Endodermal cell (in vitro differentiated cells): Measurements from ENCODE around the gene CYP2C19. TPM values are rescaled to one million over a fixed set of nuclear protein-coding genes. Genes with fewer than 3 reads are reported as not detected.
"Not testable (repeated sequence)": the region's sequence is repeated elsewhere in the genome, so short reads cannot be mapped to it uniquely, and the experiment has no call there.

Experiments used
- DNase-seq: peaks from one replicate; pipeline ENCODE4 v3.0.0-alpha.2; 2017
- H3K27ac ChIP-seq: 2 replicates; pipeline ENCODE4 v1.5.1; 2013; ENCODE audit warnings: mild to moderate bottlenecking, low read depth, low read length, moderate library complexity
- H3K27me3 ChIP-seq: 2 replicates; pipeline ENCODE4 v1.6.1; 2013; ENCODE audit warnings: mild to moderate bottlenecking, low read length, moderate library complexity; ENCODE audit not compliant: insufficient read depth, control insufficient read depth, poor library complexity, severe bottlenecking
- H3K36me3 ChIP-seq: 2 replicates; pipeline ENCODE4 v1.7.0; 2013; ENCODE audit warnings: mild to moderate bottlenecking, low read length, moderate library complexity; ENCODE audit not compliant: control insufficient read depth, insufficient read depth
- H3K4me1 ChIP-seq: one replicate; pipeline ENCODE4 v1.7.0; 2013; ENCODE audit warnings: low read length; ENCODE audit not compliant: control insufficient read depth, insufficient read depth
- H3K4me3 ChIP-seq: 2 replicates; pipeline ENCODE4 v1.5.1; 2013; ENCODE audit warnings: mild to moderate bottlenecking, low read length, moderate library complexity
- H3K9ac ChIP-seq: 2 replicates; pipeline ENCODE4 v1.6.1; 2013; ENCODE audit warnings: mild to moderate bottlenecking, low read length, moderate library complexity; ENCODE audit not compliant: poor library complexity, severe bottlenecking; ENCODE audit errors: extremely low read depth
- H3K9me3 ChIP-seq: 2 replicates; pipeline ENCODE4 v1.6.1; 2013; ENCODE audit warnings: mild to moderate bottlenecking, low read length, moderate library complexity; ENCODE audit not compliant: control insufficient read depth
- H3K27ac Mint-ChIP-seq: 2 replicates; pipeline ENCODE4 v1.8.0; 2020; ENCODE audit warnings: mixed read lengths
- H3K27me3 Mint-ChIP-seq: 2 replicates; pipeline ENCODE4 v1.8.0; 2021; ENCODE audit warnings: mild to moderate bottlenecking, mixed read lengths; ENCODE audit not compliant: insufficient read depth
- H3K36me3 Mint-ChIP-seq: 2 replicates; pipeline ENCODE4 v1.8.0; 2020; ENCODE audit warnings: low read depth, mixed read lengths
- H3K4me1 Mint-ChIP-seq: 2 replicates; pipeline ENCODE4 v1.8.0; 2020; ENCODE audit warnings: mixed read lengths
- H3K4me3 Mint-ChIP-seq: 2 replicates; pipeline ENCODE4 v1.8.0; 2020; ENCODE audit warnings: mild to moderate bottlenecking, moderate library complexity, mixed read lengths
- H3K9me3 Mint-ChIP-seq: 2 replicates; pipeline ENCODE4 v1.8.0; 2020; ENCODE audit warnings: mild to moderate bottlenecking, mixed read lengths
- WGBS, 2 experiments: methylation state at CpG; one replicate each; pipeline versions ENCODE4 v1.1.5 to v1.1.7; 2013; ENCODE audit warnings: missing lambda C conversion rate in 2 of 2, mixed read lengths in 1 of 2; ENCODE audit not compliant: insufficient coverage in 1 of 2, insufficient read length in 1 of 2; 5-methylcytosine and 5-hydroxymethylcytosine counted together
- total RNA-seq, 2 donors: library from RNA; stranded (reverse); fragmentation: NEBNext Ultra II Directional in 1 of 2; extraction: Animal tissue kit (Norgen Biotek cat#: 25700) in 1 of 2; gene quantifications; 2 replicates in 1 of 2; 3 replicates in 1 of 2; pipeline ENCODE4 v1.2.1, GENCODE V29; 2021
- TF ChIP-seq, protein P1 (sequence below): fragments of 200-600 bp; sonication (generic); conservative IDR thresholded peaks from 2 replicates; pipeline ENCODE4 v1.5.0; 2021; ENCODE audit warnings: antibody characterized with exemption, mild to moderate bottlenecking

Gene CYP2C19
- total RNA-seq, 2 donors from 2014 or later = 0.22 TPM; not detected in 1

GRCh38 chr10:94757916-94758315 is 4.6 kb upstream of the CYP2C19 start:
- TF ChIP-seq, protein P1, sequence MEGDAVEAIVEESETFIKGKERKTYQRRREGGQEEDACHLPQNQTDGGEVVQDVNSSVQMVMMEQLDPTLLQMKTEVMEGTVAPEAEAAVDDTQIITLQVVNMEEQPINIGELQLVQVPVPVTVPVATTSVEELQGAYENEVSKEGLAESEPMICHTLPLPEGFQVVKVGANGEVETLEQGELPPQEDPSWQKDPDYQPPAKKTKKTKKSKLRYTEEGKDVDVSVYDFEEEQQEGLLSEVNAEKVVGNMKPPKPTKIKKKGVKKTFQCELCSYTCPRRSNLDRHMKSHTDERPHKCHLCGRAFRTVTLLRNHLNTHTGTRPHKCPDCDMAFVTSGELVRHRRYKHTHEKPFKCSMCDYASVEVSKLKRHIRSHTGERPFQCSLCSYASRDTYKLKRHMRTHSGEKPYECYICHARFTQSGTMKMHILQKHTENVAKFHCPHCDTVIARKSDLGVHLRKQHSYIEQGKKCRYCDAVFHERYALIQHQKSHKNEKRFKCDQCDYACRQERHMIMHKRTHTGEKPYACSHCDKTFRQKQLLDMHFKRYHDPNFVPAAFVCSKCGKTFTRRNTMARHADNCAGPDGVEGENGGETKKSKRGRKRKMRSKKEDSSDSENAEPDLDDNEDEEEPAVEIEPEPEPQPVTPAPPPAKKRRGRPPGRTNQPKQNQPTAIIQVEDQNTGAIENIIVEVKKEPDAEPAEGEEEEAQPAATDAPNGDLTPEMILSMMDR = no peak
- H3K27ac ChIP-seq = no peak overlapping the region
- no peaks in the 10 kb centered on the region for H3K9me3 ChIP-seq
- H3K9ac ChIP-seq = no peak overlapping the region
- Mint-ChIP-seq H3K36me3 (no peaks in the 10 kb centered on the region), H3K27me3 (no peaks in the 10 kb centered on the region), H3K9me3 (peaks cover 6% of the 10 kb centered on the region), H3K27ac (no peak overlapping the region), H3K4me3 (no peak overlapping the region), H3K4me1 (peaks cover 2% of the 10 kb centered on the region)
- peak; percentile 78 for DNase-seq
- no peak overlapping the region for H3K4me3 ChIP-seq
- H3K36me3 ChIP-seq = no peaks in the 10 kb centered on the region
- no peaks in the 10 kb centered on the region for H3K27me3 ChIP-seq
- no peaks in the 10 kb centered on the region for H3K4me1 ChIP-seq
- 50 to 78% methylated on average over 2 of the region's 2 CpGs for WGBS, 2 experiments

DNA sequence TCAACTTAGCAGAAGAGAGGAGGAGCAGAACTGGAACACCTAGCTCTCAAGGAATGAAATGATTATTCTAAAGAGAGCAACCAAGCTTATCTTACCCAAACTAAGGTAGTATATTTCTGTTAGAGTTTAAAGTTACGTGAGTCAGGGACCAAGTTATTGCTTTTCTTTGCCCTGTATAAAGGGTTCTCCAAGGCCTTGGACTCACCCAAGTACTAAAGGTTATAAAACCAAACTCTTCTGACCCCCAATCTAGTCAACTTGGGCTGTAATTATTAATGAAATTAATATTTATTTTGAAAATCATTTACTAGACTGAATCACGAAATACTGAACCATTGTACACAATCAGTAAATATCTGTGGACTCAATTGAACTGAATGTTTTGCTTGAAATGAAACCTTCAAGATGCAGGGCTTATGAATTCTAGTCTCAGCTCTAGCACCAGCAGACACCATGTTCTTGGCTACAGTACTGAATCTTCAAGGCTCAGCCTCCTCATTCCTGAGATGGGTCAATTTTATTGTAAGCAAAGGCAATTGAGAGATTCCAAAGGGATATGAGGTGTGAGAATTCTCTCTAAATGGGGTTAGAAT is 1.8 kb upstream of the CYP2C19 start:
- H3K27me3 Mint-ChIP-seq = no peaks in the 10 kb centered on the region
- H3K4me3 ChIP-seq = no peak overlapping the region
- H3K27ac ChIP-seq = no peak overlapping the region
- H3K4me1 ChIP-seq = no peaks in the 10 kb centered on the region
- peaks cover 6% of the 10 kb centered on the region for H3K9me3 Mint-ChIP-seq
- peaks cover 2% of the 10 kb centered on the region for H3K4me1 Mint-ChIP-seq
- TF ChIP-seq, protein P1 = no peak
- WGBS, 2 experiments = 77 to 83% methylated on average over 1 to 2 of the region's 2 CpGs
- no peaks in the 10 kb centered on the region for H3K9me3 ChIP-seq
- H3K27me3 ChIP-seq = no peaks in the 10 kb centered on the region
- H3K36me3 ChIP-seq = no peaks in the 10 kb centered on the region
- no peak overlapping the region for H3K4me3 Mint-ChIP-seq
- no peak for DNase-seq
- no peak overlapping the region for H3K9ac ChIP-seq
- H3K36me3 Mint-ChIP-seq = no peaks in the 10 kb centered on the region
- no peak overlapping the region for H3K27ac Mint-ChIP-seq

GRCh38 chr10:94775425-94775824 is 12.9 kb downstream of the CYP2C19 start:
- H3K4me1 Mint-ChIP-seq, H3K9ac ChIP-seq, H3K27ac Mint-ChIP-seq, H3K27me3 ChIP-seq, H3K27me3 Mint-ChIP-seq, H3K36me3 ChIP-seq, H3K27ac ChIP-seq, H3K36me3 Mint-ChIP-seq, DNase-seq, H3K9me3 ChIP-seq, H3K4me3 ChIP-seq, H3K4me3 Mint-ChIP-seq, H3K9me3 Mint-ChIP-seq, H3K4me1 ChIP-seq: not testable (repeated sequence)
- WGBS, 2 experiments = 92 to 100% methylated on average over 1 to 6 of the region's 6 CpGs
